ENCODE results near the gene CADPS2. TPM values are rescaled to one million over a fixed set of nuclear protein-coding genes. Genes with fewer than 3 reads are reported as not detected.

The CADPS2 gene
- total RNA-seq, 5 donors from 2014 or later (not counting 1 experiment from before 2014, with no cell fraction given), result 0.15 to 0.28 (median 0.16) TPM; not detected in 2

- H3K27me3 ChIP-seq (replicated peaks in 1 of 2; ENCODE audit: control insufficient read depth in 2 of 2, extremely low read depth in 1 of 2, insufficient read depth in 2 of 2, low read length in 1 of 2), result no peaks in the 10 kb centered on the region
- H3K27ac ChIP-seq (ENCODE audit: low read length), result no peak overlapping the region
- H3K9me3 ChIP-seq, result no peaks in the 10 kb centered on the region
- no peaks in the 10 kb centered on the region for H3K4me1 ChIP-seq (ENCODE audit: control insufficient read depth in 1 of 2, extremely low read depth in 1 of 2, insufficient read depth in 2 of 2, low read length in 2 of 2)
- DNase-seq, result no peak
- Mint-ChIP-seq H3K27ac (no peak overlapping the region), H3K4me1 (no peaks in the 10 kb centered on the region), H3K4me3 (no peak overlapping the region), H3K36me3 (no peaks in the 10 kb centered on the region), H3K9me3 (peaks cover 4 to 6% (median 4%) of the 10 kb centered on the region in 3 donors), H3K27me3 (no peaks in the 10 kb centered on the region)
- POLR2A ChIA-PET, result no interaction called here
- no peak for ATAC-seq (replicated peaks in 1 of 4)
- H3K4me3 ChIP-seq (ENCODE audit: control insufficient read depth in 1 of 2, extremely low read depth in 1 of 2, low read length in 1 of 2), result no peak overlapping the region
- H3K36me3 ChIP-seq (ENCODE audit: control insufficient read depth in 2 of 2, extremely low read depth in 1 of 2, insufficient read depth in 1 of 2, low read length in 1 of 2), result no peaks in the 10 kb centered on the region
- CTCF ChIA-PET, result interaction anchor here in 1 of 2 donors (0.5 kb wide), 1 partner anchor 16 kb away, joined by 4 read pairs; no protein-coding TSS in a partner anchor
Measured at GRCh38 chr7:122743211-122743610, 143.0 kb downstream of the CADPS2 start.

GRCh38 chr7:122738947-122739346, 147.3 kb downstream of the CADPS2 start:
- H3K36me3 ChIP-seq (ENCODE audit: control insufficient read depth in 2 of 2, extremely low read depth in 1 of 2, insufficient read depth in 1 of 2, low read length in 1 of 2), result no peaks in the 10 kb centered on the region
- Mint-ChIP-seq H3K4me3 (no peak overlapping the region), H3K36me3 (no peaks in the 10 kb centered on the region), H3K27me3 (no peaks in the 10 kb centered on the region), H3K4me1 (no peaks in the 10 kb centered on the region), H3K9me3 (peaks cover 3 to 4% (median 4%) of the 10 kb centered on the region in 3 donors), H3K27ac (no peak overlapping the region)
- H3K27me3 ChIP-seq (replicated peaks in 1 of 2; ENCODE audit: control insufficient read depth in 2 of 2, extremely low read depth in 1 of 2, insufficient read depth in 2 of 2, low read length in 1 of 2), result no peaks in the 10 kb centered on the region
- no peak overlapping the region for H3K4me3 ChIP-seq (ENCODE audit: control insufficient read depth in 1 of 2, extremely low read depth in 1 of 2, low read length in 1 of 2)
- 70% methylated on average over 2 of the region's 2 CpGs for WGBS (ENCODE audit: insufficient coverage)
- no peak for ATAC-seq (replicated peaks in 1 of 4)
- CTCF ChIA-PET, result interaction anchor here in 1 of 2 donors (1.0 kb wide), 1 partner anchor 9 kb away, joined by 3 read pairs; no protein-coding TSS in a partner anchor
- no peak for DNase-seq
- H3K9me3 ChIP-seq, result no peaks in the 10 kb centered on the region
- no peaks in the 10 kb centered on the region for H3K4me1 ChIP-seq (ENCODE audit: control insufficient read depth in 1 of 2, extremely low read depth in 1 of 2, insufficient read depth in 2 of 2, low read length in 2 of 2)
- POLR2A ChIA-PET, result no interaction called here
- H3K27ac ChIP-seq (ENCODE audit: low read length), result no peak overlapping the region

GRCh38 chr7:122736183-122736582, 150.1 kb downstream of the CADPS2 start:
- Histone ChIP-seq H3K4me3 (ENCODE audit: control insufficient read depth in 1 of 2, extremely low read depth in 1 of 2, low read length in 1 of 2) (no peak overlapping the region), H3K9me3 (no peaks in the 10 kb centered on the region), H3K36me3 (ENCODE audit: control insufficient read depth in 2 of 2, extremely low read depth in 1 of 2, insufficient read depth in 1 of 2, low read length in 1 of 2) (no peaks in the 10 kb centered on the region), H3K27ac (ENCODE audit: low read length) (no peak overlapping the region), H3K27me3 (replicated peaks in 1 of 2; ENCODE audit: control insufficient read depth in 2 of 2, extremely low read depth in 1 of 2, insufficient read depth in 2 of 2, low read length in 1 of 2) (no peaks in the 10 kb centered on the region), H3K4me1 (ENCODE audit: control insufficient read depth in 1 of 2, extremely low read depth in 1 of 2, insufficient read depth in 2 of 2, low read length in 2 of 2) (no peaks in the 10 kb centered on the region)
- no peak overlapping the region for H3K4me3 Mint-ChIP-seq
- no peaks in the 10 kb centered on the region for H3K4me1 Mint-ChIP-seq
- H3K27me3 Mint-ChIP-seq, result no peaks in the 10 kb centered on the region
- no peak for ATAC-seq (replicated peaks in 1 of 4)
- DNase-seq, result no peak
- no CpG with 5 or more reads among the region's 1 CpG for WGBS (ENCODE audit: insufficient coverage)
- ChIA-PET POLR2A (no interaction called here), CTCF (no interaction called here)
- H3K9me3 Mint-ChIP-seq, result peaks cover 4 to 5% (median 4%) of the 10 kb centered on the region in 3 donors
- H3K36me3 Mint-ChIP-seq, result no peaks in the 10 kb centered on the region
- H3K27ac Mint-ChIP-seq, result no peak overlapping the region

- POLR2A ChIA-PET, result interaction anchor here in 1 of 2 donors (0.6 kb wide), 1 partner anchor 179 kb away, joined by 13 read pairs; no protein-coding TSS in a partner anchor
- H3K27me3 ChIP-seq (replicated peaks in 1 of 2; ENCODE audit: control insufficient read depth in 2 of 2, extremely low read depth in 1 of 2, insufficient read depth in 2 of 2, low read length in 1 of 2), result no peaks in the 10 kb centered on the region
- Mint-ChIP-seq H3K9me3 (peaks cover 6 to 9% (median 9%) of the 10 kb centered on the region in 3 donors), H3K27me3 (no peaks in the 10 kb centered on the region), H3K27ac (no peak overlapping the region), H3K4me1 (no peaks in the 10 kb centered on the region), H3K4me3 (no peak overlapping the region), H3K36me3 (no peaks in the 10 kb centered on the region)
- no peak overlapping the region for H3K27ac ChIP-seq (ENCODE audit: low read length)
- no peak overlapping the region for H3K4me3 ChIP-seq (ENCODE audit: control insufficient read depth in 1 of 2, extremely low read depth in 1 of 2, low read length in 1 of 2)
- CTCF ChIA-PET, result no interaction called here
- H3K9me3 ChIP-seq, result no peaks in the 10 kb centered on the region
- H3K36me3 ChIP-seq (ENCODE audit: control insufficient read depth in 2 of 2, extremely low read depth in 1 of 2, insufficient read depth in 1 of 2, low read length in 1 of 2), result no peaks in the 10 kb centered on the region
- ATAC-seq (replicated peaks in 1 of 4), result no peak
- H3K4me1 ChIP-seq (ENCODE audit: control insufficient read depth in 1 of 2, extremely low read depth in 1 of 2, insufficient read depth in 2 of 2, low read length in 2 of 2), result no peaks in the 10 kb centered on the region
- WGBS (ENCODE audit: insufficient coverage), result no CpG with 5 or more reads among the region's 1 CpG
- no peak for DNase-seq
Measured at GRCh38 chr7:122727759-122728158, 158.5 kb downstream of the CADPS2 start.

GRCh38 chr7:122727354-122727753, 158.9 kb downstream of the CADPS2 start:
- no peaks in the 10 kb centered on the region for H3K4me1 ChIP-seq (ENCODE audit: control insufficient read depth in 1 of 2, extremely low read depth in 1 of 2, insufficient read depth in 2 of 2, low read length in 2 of 2)
- no peak overlapping the region for H3K27ac Mint-ChIP-seq
- H3K36me3 ChIP-seq (ENCODE audit: control insufficient read depth in 2 of 2, extremely low read depth in 1 of 2, insufficient read depth in 1 of 2, low read length in 1 of 2), result no peaks in the 10 kb centered on the region
- peaks cover 6 to 9% (median 9%) of the 10 kb centered on the region in 3 donors for H3K9me3 Mint-ChIP-seq
- ATAC-seq (replicated peaks in 1 of 4) (no peak), DNase-seq (no peak)
- H3K27me3 Mint-ChIP-seq, result no peaks in the 10 kb centered on the region
- no peak overlapping the region for H3K4me3 Mint-ChIP-seq
- no peak overlapping the region for H3K4me3 ChIP-seq (ENCODE audit: control insufficient read depth in 1 of 2, extremely low read depth in 1 of 2, low read length in 1 of 2)
- H3K27ac ChIP-seq (ENCODE audit: low read length), result no peak overlapping the region
- H3K36me3 Mint-ChIP-seq, result no peaks in the 10 kb centered on the region
- CTCF ChIA-PET, result interaction anchor here in 1 of 2 donors (0.7 kb wide), 1 partner anchor 16 kb away, joined by 4 read pairs; no protein-coding TSS in a partner anchor
- H3K9me3 ChIP-seq, result no peaks in the 10 kb centered on the region
- H3K4me1 Mint-ChIP-seq, result no peaks in the 10 kb centered on the region
- no peaks in the 10 kb centered on the region for H3K27me3 ChIP-seq (replicated peaks in 1 of 2; ENCODE audit: control insufficient read depth in 2 of 2, extremely low read depth in 1 of 2, insufficient read depth in 2 of 2, low read length in 1 of 2)
- POLR2A ChIA-PET, result interaction anchor here in 1 of 2 donors (0.6 kb wide), 1 partner anchor 180 kb away, joined by 13 read pairs; no protein-coding TSS in a partner anchor

- WGBS (ENCODE audit: insufficient coverage), result no CpG with 5 or more reads among the region's 2 CpGs
Measured at GRCh38 chr7:122726881-122727280, 159.4 kb downstream of the CADPS2 start.

More at GRCh38 chr7:122726881-122727280, 159.4 kb downstream of the CADPS2 start:
- Histone ChIP-seq H3K27me3 (replicated peaks in 1 of 2; ENCODE audit: control insufficient read depth in 2 of 2, extremely low read depth in 1 of 2, insufficient read depth in 2 of 2, low read length in 1 of 2) (no peaks in the 10 kb centered on the region), H3K4me3 (ENCODE audit: control insufficient read depth in 1 of 2, extremely low read depth in 1 of 2, low read length in 1 of 2) (no peak overlapping the region), H3K9me3 (no peaks in the 10 kb centered on the region), H3K4me1 (ENCODE audit: control insufficient read depth in 1 of 2, extremely low read depth in 1 of 2, insufficient read depth in 2 of 2, low read length in 2 of 2) (no peaks in the 10 kb centered on the region), H3K36me3 (ENCODE audit: control insufficient read depth in 2 of 2, extremely low read depth in 1 of 2, insufficient read depth in 1 of 2, low read length in 1 of 2) (no peaks in the 10 kb centered on the region), H3K27ac (ENCODE audit: low read length) (no peak overlapping the region)
- Mint-ChIP-seq H3K4me3 (no peak overlapping the region), H3K27me3 (no peaks in the 10 kb centered on the region), H3K9me3 (peaks cover 6 to 9% (median 9%) of the 10 kb centered on the region in 3 donors), H3K4me1 (no peaks in the 10 kb centered on the region), H3K36me3 (no peaks in the 10 kb centered on the region), H3K27ac (no peak overlapping the region)
- no peak for DNase-seq
- no peak for ATAC-seq (replicated peaks in 1 of 4)
- CTCF ChIA-PET, result interaction anchor here in 1 of 2 donors (0.7 kb wide), 1 partner anchor 16 kb away, joined by 4 read pairs; no protein-coding TSS in a partner anchor
- POLR2A ChIA-PET, result interaction anchor here in 1 of 2 donors (0.7 kb wide), 1 partner anchor 80 kb away, joined by 4 read pairs; no protein-coding TSS in a partner anchor

All from T-cell (primary cell).